Lower leg skin (tissue), 4 donors: ENCODE results near the gene FAM117B. TPM values are rescaled to one million over a fixed set of nuclear protein-coding genes. Genes with fewer than 3 reads are reported as not detected.

Experiments
- DNase-seq, 2 donors: peaks; one replicate each; pipeline ENCODE4 v3.0.0-alpha.2; 2019; ENCODE audit warnings: low spot score in 2 of 2
- H3K4me3 ChIP-seq: fragments of 200-600 bp; sonication (generic); 2 replicates; pipeline ENCODE4 v1.5.1; 2017; ENCODE audit warnings: mild to moderate bottlenecking, low read depth; ENCODE audit not compliant: poor library complexity, severe bottlenecking
- POLR2A ChIP-seq, 2 donors: fragments of 450-650 bp; IDR thresholded peaks; one replicate each; pipeline ENCODE4 v1.6.1; 2016 to 2017; ENCODE audit warnings: antibody characterized with exemption in 2 of 2, mild to moderate bottlenecking in 1 of 2, moderate library complexity in 1 of 2
- WGBS, 2 donors: methylation state at CpG; one replicate each; pipeline ENCODE4 v1.1.5; 2018; 5-methylcytosine and 5-hydroxymethylcytosine counted together
- intact Hi-C: fragments of 100-400 bp; cut with DNase I; formaldehyde crosslinking; loops from one replicate; pipeline ENCODE4 v1.15.0; 2023; ENCODE audit warnings: low total_unique reads
- total RNA-seq, 4 donors: library from RNA; depleted of rRNA; stranded (reverse); fragments of >200 nt; gene quantifications; one replicate each; pipeline ENCODE4 v1.1.0, GENCODE V29; 2016
- TF ChIP-seq, protein P1 (sequence below), 3 donors: fragments of 450-650 bp; IDR thresholded peaks; one replicate each; pipeline ENCODE4 v1.5.1; 2016; ENCODE audit warnings: antibody characterized with exemption in 3 of 3, mild to moderate bottlenecking in 3 of 3, moderate library complexity in 2 of 3

FAM117B gene
- total RNA-seq = 10 to 100 TPM in 3 of 4 donors, 1 to 10 TPM in 1; 9.6 to 28.8 (median 17.0) TPM

- intact Hi-C loops = no loop called here
- TF ChIP-seq POLR2A (IDR thresholded peaks at IDR 0.05) = peak in 1 of 2 donors; percentile 14
- TF ChIP-seq, protein P1, sequence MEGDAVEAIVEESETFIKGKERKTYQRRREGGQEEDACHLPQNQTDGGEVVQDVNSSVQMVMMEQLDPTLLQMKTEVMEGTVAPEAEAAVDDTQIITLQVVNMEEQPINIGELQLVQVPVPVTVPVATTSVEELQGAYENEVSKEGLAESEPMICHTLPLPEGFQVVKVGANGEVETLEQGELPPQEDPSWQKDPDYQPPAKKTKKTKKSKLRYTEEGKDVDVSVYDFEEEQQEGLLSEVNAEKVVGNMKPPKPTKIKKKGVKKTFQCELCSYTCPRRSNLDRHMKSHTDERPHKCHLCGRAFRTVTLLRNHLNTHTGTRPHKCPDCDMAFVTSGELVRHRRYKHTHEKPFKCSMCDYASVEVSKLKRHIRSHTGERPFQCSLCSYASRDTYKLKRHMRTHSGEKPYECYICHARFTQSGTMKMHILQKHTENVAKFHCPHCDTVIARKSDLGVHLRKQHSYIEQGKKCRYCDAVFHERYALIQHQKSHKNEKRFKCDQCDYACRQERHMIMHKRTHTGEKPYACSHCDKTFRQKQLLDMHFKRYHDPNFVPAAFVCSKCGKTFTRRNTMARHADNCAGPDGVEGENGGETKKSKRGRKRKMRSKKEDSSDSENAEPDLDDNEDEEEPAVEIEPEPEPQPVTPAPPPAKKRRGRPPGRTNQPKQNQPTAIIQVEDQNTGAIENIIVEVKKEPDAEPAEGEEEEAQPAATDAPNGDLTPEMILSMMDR (IDR thresholded peaks at IDR 0.05) = no peak
- peak within 1 kb of the TSS; percentile 93 for H3K4me3 ChIP-seq
- 1% methylated on average over 62 to 65 of the region's 80 CpGs for WGBS, 2 donors
- peak; percentile 98 to 100 for DNase-seq
These were observed at the start of gene FAM117B for GRCh38 chr2:202634556-202635427. TSS of gene FAM117B (plus strand) at chr2:202634969. CDS start at chr2:202635188, 219 bp downstream.

DNA sequence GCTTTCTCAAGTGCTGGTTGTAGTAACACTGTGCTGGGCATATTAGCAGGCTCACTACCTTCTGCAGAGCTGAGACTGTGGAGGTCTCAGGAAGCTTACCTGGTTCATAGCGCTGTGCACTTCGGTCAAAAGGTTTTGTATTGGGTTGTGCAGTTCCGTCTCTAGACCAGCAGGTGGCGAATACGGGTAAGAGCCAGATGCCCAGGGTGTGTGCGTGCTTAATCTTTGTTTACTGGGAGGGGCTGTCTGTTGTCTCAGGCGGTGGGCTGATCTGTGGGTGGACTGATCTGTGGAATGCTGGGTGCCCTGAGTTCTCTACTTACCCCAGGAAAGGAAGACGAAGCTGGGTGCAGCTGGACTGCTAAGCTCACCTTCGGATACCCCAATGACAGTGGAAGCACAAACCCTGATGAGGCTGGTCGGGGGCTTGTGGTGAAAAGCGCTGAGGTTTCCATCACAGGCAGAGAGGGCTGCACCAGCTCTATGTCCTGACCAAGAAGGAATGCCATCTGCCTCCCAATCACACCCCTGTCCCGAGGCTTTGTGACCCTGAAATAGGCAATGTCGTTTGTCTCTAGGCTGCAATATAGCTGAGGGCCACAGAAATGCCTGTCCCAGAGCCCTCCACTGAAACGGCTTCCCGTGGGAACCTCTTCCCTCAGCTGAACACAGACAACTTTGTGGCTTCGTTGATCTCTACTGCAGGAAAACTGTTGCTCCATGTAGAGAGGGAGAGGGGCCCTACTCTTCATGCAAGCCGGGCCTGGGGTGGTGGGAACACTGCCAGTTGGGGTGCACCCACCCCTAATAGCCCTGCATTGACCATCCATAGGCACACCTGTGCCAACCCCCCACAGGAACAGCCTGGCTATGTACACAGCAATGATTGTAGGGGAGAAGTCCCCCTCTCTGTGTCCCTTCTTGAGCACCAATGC lies 45.9 kb upstream of the FAM117B start:
- H3K4me3 ChIP-seq = no peak overlapping the region
- 34 to 36% methylated on average over 15 to 17 of the region's 17 CpGs for WGBS, 2 donors
- TF ChIP-seq, protein P1 (IDR thresholded peaks at IDR 0.05) = peak in 2 of 3 donors; percentile 30 to 93
- TF ChIP-seq POLR2A (IDR thresholded peaks at IDR 0.05) = no peak
- intact Hi-C loops = loop anchor here (10.0 kb wide), 1 partner anchor 286 kb away; the partner anchor contains the start of gene ICA1L
- DNase-seq = peak; percentile 66 to 87

- no peak overlapping the region for H3K4me3 ChIP-seq
- intact Hi-C loops = loop anchor here (10.0 kb wide), 1 partner anchor 285 kb away; the partner anchor contains the start of gene ICA1L
- WGBS, 2 donors = 86 to 94% methylated on average over 4 of the region's 4 CpGs
- TF ChIP-seq POLR2A (IDR thresholded peaks at IDR 0.05) = no peak
- TF ChIP-seq, protein P1 (IDR thresholded peaks at IDR 0.05) = no peak
- DNase-seq = no peak
These were observed 45.2 kb upstream of the FAM117B start for GRCh38 chr2:202589582-202589949.

DNA sequence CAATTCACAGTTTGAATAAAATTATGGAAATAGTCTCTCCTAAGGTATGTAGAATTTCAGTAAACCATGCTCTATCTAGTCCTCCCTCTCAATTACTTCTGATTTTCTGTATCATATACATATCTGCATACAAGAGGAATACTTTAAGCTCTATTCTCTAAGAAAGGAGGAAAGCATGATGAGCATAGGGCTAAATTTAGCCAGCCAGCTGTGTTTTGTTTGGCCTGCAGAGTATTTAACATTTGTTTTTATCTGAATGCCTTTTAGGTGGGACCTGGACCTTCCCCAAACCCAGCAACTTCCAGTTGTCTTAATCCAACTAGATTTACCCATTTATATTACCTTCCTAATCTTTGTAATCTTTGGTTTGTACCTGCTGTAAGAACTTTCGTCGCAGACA lies 42.2 kb upstream of the FAM117B start:
- intact Hi-C loops = no loop called here
- DNase-seq = no peak
- WGBS, 2 donors = 75 to 88% methylated on average over 2 of the region's 2 CpGs
- TF ChIP-seq, protein P1 (IDR thresholded peaks at IDR 0.05) = no peak
- no peak for TF ChIP-seq POLR2A (IDR thresholded peaks at IDR 0.05)
- no peak overlapping the region for H3K4me3 ChIP-seq

DNA sequence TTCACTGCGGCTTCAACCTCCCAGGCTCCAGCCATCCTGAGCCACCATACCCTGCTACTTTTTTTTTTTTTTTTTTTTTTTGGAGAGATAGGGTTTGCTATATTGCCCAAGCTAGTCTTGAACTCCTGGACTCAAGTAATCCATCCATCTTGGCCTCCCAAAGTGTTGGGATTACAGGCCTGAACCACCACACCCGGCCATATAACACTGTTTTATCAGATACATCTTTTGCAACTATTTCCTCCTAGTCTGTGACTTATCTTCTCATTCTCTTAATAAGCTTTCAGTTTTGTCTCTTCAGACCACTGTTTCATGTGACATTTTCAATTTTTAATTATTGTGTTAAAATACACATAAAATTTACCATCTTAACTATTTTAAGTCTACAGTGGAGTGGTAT lies 35.7 kb upstream of the FAM117B start:
- no peak for DNase-seq
- TF ChIP-seq, protein P1 (IDR thresholded peaks at IDR 0.05) = no peak
- no peak for TF ChIP-seq POLR2A (IDR thresholded peaks at IDR 0.05)
- 92 to 95% methylated on average over 2 of the region's 2 CpGs for WGBS, 2 donors
- no peak overlapping the region for H3K4me3 ChIP-seq
- intact Hi-C loops = no loop called here
